ENCODE measurements around the gene VPS11.
"Not testable (repeated sequence)": the region's sequence is repeated elsewhere in the genome, so short reads cannot be mapped to it uniquely, and the experiment has no call there.

The VPS11 gene

DNA sequence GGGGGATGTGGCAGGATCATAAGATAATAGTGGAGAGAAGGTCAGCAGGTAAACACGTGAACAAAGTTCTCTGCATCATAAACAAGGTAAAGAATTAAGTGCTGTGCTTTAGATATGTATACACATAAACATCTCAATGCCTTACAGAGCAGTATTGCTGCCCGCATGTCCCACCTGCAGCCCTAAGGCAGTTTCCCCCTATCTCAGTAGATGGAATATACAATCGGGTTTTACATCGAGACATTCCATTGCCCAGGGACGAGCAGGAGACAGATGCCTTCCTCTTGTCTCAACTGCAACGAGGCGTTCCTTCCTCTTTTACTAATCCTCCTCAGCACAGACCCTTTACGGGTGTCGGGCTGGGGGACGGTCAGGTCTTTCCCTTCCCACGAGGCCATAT is 28.1 kb upstream of the VPS11 start:
- not testable (repeated sequence) for DNase-seq

DNA sequence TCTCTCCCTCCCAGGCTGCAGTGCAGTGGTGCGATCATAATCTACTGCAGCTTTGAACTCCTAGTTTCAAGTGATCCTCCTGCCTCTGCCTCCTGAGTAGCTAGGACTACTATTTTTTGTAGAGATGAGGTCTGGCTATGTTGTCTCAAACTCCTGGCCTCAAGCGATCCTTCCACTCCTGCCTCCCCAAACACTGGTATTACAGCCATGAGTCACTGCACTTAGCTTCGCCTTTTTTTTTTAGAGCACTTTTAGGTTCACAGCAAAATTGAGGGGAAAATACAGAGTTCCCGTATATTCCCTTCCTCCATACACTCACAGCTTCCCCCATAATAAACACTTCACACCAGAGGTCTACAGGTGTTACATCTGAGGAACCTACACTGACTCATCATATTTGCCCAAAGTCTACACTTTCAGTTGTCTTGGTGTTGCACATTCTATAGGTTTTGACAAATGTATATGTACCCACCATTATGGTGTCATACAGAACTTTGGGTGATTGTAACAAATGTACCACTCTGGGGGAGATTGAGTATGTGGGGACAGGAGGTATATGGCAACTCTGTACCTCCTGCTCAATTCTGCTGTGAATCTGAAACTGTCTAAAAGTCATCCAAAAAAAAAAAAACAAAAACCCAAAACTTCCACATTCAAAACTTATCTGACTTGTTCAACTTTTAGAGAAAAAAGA is 25.6 kb upstream of the VPS11 start:
- no peak for DNase-seq

DNA sequence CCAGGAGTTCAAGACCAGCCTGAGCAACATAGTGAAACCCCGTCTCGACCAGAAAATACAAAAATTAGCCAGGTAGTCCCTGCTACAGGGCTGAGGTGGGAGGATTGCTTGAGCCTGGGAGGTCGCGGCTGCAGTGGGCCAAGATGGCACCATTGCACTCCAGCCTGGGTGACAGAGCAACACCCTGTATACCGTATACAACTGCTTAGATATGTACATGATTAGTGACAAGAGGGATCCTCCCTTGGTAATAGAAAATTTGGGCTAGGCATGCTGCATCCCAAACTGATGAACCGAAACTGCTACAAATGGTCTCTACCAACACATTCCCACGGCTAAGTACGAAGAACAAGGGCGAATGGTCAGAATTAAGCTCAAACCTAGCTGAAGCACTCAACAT is 24.7 kb upstream of the VPS11 start:
- no peak for DNase-seq

DNA sequence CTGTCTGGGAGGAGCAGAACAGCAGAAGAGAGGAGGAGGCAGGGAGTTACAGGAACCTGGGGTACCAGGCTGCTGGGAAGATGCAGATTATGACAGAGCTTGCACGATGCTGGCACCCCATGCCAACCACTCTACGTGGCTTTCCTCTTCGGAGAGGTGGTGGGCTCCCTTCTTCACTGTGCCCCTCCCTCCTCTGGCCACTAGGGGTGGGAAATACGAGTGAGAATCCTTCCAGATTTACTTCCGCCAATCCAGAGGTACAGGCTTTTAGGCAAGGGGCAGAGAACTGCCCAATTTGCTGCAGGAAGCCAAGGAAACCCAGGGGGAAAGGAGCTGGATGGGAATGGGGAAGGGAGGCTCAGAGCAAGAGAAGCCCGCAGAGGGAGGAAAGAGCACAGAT is 22.9 kb upstream of the VPS11 start:
- DNase-seq: no peak

DNA sequence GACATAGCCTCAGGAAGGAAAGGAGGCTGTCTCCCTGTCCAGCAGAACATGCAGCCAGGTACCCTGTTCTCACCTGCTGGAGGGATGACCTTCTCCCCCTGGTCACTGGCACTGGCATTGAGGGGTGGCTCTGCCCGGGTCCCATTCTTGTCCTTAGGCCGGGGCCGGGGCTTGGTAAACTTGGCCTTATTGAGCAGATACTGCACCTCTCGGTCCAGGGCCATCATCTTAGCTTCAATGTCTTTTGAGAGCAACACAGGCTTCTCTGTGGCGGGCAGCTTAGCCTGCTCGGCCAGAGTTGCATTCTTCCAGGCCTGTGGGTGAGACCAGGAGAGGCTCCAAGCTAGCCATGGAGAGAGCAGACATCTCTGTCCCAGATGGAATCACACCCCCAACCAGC is 21.1 kb upstream of the VPS11 start:
- no peak for DNase-seq

DNA sequence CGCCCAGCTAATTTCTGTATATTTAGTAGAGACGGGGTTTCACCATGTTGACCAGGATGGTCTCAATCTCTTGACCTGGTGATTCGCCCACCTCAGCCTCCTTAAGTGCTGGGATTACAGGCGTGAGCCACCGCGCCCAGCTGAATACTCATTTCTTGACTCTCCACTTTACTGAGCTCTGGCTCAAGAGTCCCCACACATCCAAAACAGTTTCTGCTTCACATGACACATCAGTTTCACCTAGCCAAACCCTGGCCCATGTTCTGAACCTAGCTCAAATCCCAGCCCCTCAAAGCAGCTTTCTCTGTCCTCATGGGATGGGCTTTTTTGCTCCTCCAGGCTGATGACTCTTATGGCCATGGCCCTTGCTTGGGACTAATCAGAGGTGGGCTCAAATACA is 20.4 kb upstream of the VPS11 start:
- DNase-seq: no peak

DNA sequence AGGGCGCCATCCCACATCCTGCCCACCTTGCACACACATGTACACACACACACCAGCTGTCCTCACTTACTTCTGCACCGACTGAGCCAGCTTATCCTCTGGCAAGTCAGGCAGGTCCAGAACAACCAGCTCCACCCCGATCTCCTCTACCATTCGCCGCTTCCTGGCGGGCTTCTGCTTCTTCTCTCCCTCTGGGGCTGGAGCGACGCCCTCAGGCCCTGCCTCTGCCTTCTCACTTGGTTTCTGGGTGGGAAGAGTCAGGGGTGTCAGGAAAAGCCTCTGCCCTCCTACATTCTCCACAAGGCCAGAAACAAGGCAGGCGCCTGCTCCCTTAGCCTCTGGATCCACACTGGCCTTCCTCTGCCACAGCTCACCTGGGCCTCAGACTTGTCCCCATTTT is 19.0 kb upstream of the VPS11 start:
- DNase-seq: no peak

DNA sequence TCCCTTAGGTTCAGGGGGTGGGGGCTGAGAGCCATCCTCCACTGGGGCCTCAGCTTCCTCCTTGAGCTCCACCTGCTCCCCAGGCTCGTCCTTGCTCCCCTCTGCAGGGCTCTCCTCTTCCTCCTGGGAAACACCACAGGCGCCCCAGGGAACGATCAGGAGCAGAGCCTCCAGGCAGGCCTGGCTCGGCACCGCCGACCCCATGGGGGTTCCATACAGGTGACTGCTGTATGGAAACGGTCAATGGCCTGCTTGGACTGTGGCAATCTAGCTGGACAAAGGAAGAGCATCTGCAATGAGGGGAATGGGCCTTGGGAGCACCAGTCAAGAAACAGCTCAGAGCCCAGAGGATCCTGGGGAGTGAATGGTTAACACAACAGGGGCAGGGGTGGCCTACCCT is 18.5 kb upstream of the VPS11 start:
- no peak for DNase-seq

DNA sequence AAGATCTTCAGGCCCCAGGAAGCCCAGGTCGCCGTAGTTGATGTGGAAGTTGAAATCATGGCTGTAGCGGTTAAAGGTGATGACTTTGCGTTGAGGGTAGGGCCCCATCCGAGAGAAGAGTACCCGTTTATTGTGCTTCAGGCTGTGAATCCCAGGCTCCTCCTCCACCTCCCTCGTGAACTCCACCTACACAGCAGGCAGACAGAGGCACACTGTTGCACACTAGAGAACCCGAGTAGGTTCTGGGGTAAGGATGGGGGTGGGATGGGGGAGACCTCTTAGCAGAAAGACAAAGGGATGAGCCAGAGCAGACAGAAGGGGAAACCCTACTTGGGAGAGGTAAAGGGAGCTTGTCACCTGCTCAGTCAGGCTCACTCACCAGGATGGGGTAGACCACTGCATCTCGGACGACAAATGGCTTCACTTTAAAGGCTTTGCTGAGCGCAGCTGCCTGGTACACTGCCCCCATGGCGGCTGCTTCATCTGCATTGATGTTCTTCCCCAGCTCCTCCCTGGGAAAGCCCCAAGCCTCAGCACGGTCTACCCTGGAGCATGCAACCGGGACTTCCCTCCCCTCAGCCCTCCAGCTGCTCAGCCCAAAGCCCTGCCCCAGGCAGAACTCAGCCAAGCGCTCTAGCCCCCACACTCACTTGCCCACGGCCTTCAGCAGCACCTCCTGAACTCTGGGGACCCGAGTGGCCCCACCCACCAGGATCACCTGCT is 16.0 kb upstream of the VPS11 start:
- DNase-seq: no peak

DNA sequence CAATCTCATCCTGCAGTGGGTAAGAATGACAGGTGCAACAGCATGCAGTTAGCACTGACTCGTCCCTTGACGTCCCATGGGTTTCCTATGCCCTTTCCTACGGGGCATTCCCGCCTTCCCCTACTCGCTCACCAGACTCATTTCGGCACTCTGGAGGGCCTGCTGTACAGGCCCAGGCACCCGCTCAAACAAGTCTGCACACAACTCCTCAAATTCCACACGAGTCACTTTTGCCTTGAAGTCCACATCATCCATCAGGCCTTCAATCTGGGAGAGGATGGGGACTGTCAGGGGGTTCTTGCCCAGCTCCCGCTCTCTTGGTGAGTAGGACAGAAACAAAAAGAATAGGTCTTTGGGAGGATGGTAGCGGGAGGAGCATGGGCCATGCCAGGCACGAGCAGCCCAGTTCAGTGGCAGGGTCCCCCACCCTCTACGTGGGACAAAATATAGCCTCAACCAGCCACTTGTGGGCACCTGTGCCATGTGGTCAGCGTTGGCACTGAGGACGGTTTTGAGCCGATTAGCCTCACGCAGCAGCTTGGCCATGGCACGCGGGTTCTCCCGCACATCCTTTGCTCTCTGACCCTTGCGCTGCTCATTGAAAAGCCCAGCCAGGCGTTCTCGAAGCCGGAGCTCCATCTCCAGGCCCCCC is 15.3 kb upstream of the VPS11 start:
- DNase-seq: no peak

DNA sequence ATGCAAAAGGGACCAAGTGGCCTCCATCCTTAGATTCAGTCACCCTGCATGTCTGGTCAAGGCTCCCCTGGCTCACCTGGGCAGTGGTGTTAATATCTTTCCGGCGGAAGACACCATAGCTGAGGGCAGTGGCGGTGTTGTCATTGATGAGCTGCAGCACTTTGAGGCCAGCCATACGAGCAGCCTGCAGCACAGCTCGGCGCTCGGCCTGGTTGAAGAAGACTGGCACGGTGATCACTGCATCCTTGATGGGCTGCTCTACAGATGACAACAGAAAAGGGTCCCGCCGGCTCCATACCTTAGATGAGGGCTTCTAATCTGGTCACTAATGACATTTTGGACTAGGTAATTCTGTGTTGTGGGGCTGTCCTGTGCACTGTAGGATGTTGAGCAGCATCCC is 13.2 kb upstream of the VPS11 start:
- DNase-seq: no peak

DNA sequence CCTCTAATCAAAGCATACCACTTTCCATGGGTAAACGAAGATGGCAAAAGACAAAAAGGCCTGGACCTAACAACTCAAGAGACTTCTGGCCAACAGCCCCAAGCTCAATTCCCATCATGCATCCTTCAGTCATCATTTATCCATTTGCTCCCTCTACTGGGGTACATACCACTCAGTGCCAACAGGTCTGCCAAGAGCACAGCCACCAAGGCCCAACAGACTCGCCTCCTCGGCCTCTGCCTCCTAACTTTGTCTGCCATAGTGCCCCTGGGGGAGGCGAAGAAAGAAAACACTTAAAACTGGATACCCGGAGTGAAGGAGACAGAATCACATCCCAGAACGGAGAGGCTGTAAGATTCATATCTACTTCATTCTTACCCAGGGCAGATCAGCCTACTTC is 11.7 kb upstream of the VPS11 start:
- peak; percentile 53 to 61 for DNase-seq

DNA sequence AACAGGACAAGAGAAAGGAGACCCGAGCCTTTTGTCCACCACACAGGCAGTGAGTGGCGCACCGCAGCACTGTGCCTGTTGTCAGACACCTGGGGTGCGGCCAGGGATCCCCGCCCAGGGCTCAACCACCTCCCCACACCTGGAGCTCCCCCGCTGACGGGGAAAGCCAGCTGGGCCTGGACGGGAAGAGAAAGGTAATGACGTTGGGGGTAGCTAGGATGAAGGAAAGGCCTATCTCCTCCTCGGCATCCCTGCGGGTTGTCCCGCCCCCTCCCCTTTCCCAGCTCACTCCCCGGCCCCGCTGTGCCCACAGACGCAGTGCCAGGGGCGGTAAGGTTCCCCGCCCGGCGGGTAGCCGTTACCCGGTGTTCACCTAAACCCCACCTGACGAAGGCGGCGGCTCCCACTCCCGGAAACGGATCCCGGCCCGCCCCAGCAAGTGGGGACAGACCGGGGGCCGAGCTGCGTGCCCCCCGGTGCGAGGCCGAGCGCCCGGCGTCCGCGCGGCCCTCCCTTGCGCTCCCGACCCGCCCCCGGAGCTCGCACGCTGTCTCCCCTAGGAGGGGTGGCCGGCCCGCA is 11.1 kb upstream of the VPS11 start:
- no peak for DNase-seq

DNA sequence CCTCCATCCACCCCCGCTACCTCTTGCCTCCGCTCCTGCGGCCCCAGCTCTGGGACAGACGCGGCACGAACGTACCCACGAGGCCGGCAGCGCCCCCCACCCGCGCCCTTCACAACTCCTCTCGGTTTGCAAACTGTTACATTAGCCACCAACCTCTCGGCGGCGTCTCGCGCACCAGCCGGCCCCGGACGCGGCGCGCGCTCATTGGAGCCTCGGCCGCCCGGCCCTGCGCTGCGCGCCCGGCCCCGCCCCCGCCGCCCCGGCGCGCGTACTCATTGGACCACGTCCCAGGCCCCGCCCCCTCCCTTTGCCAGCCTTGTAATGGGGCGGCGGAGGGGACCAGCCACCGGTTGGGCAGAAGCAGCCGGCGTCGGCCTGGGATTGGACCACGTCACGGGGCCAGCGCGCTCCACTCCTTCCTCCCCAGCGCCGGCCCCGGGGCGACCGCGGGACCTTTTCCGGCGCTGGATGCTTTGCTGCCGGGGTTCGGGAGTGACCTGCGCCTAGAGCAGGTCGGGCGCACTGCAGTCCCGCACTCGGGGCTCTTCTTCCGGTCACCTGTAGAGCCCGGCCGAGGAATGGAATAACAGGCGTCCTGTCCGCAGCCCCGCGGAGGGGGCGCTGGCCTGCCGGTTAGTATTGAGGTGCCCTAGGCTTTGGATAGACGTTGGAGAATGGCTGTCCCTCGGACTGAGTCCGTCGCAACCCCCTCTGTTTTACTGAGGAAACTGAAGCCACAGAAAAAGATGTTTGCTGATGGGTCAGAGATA is 10.4 kb upstream of the VPS11 start, which contains the start of gene HYOU1:
TSS of gene HYOU1 (minus strand) at position 206 of the 770 bp plus-strand sequence. CDS start 1,045 bp downstream, outside the sequence.
- peak; percentile 90 to 96 for DNase-seq

DNA sequence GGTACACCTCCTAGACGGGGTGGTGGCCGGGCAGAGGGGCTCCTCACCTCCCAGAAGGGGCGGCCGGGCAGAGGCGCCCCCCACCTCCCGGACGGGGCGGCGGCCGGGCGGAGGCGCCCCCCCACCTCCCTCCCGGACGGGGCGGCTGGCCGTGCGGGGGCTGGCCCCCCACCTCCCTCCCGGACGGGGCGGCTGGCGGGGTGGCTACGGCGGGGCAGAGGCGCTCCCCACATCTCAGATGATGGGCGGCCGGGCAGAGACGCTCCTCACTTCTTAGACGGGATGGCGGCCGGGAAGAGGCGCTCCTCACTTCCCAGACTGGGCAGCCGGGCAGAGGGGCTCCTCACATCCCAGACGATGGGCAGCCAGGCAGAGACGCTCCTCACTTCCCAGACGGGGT is 8.5 kb upstream of the VPS11 start:
- DNase-seq: not testable (repeated sequence)

DNA sequence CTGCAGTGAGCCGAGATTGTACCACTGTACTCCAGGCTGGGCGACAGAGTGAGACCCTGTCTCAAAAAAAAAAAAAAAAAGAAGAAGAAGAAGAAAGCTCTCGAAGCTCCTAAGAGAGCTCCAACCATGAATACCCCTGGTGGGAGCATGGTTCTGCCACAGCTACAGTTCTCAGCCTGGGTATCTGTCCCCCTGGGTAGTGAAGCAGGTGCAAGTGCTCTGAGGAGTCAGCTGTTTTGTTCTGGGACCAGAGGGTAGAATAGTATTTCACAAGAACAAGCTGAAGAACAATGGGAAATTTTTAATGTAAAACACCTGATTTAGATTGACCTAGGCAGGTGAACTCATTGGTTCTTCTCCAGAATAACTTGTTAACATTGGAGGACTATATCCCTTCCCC is 6.4 kb upstream of the VPS11 start:
- no peak for DNase-seq

DNA sequence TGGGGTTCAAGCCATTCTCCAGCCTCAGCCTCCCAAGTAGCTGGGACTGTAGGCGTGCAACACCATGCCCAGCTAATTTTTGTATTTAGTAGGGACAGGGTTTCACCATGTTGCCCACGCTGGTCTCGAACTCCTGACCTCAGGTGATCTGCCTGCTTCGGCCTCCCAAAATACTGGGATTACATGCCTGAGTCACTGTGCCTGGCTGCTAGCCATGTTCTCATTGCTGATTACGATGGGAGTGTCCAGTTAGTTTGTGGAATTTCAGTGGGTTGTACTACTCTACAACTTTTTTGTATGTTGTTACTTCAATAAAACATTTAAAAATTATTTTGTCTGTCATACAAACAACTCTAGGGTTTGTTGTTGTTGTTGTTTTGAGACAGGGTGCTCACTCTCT is 4.8 kb upstream of the VPS11 start:
- no peak for DNase-seq

DNA sequence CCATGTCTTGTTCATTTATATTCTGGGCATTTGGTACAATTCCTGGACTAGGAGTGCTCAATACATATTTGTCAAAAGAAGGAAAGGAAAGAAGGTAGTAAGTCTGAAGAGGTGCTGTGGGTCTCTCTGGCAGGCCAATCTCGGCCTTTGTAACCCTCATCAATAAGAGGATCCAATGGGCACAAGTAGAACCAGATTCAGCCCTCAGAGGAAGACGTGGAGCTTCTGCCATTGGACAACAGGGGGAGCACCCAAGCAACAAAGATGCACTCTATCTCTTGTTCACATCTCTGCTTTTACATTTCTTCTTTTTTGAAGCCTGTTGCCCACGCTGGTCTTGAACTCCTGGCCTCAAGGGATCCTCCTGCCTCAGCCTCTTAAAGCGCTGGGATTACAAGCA is 2.2 kb upstream of the VPS11 start:
- peak; percentile 64 to 68 for DNase-seq

DNA sequence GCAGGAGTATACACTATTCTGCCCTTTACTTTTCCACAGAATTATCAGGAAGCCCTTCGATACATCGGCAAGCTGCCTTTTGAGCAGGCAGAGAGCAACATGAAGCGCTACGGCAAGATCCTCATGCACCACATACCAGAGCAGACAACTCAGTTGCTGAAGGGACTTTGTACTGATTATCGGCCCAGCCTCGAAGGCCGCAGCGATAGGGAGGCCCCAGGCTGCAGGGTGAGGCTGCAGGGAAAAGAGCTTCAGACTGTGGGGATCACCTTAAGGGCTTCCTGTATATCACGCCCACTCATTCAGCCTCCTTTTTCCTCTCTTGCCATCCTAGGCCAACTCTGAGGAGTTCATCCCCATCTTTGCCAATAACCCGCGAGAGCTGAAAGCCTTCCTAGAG is 10.2 kb downstream of the VPS11 start:
- DNase-seq: no peak

DNA sequence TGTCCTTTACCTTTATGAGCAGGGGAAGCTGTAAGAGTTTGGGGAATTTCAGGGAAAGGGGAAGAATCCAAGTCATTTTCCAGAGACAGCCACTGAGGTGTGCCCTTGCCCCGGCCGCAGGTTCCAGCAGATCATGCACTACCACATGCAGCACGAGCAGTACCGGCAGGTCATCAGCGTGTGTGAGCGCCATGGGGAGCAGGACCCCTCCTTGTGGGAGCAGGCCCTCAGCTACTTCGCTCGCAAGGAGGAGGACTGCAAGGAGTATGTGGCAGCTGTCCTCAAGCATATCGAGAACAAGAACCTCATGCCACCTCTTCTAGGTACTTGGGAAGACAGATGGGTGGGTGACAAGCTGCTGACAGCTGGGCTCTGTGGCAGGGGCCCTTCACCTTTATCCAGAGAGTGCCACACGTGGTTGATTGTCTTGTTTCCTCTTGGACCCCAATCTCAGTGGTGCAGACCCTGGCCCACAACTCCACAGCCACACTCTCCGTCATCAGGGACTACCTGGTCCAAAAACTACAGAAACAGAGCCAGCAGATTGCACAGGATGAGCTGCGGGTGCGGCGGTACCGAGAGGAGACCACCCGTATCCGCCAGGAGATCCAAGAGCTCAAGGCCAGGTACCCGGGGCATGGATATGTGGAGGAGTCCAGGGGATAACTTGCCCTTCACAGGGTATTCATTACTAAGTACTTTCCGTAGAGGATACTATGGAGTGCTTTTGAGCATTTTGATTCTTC is 11.2 kb downstream of the VPS11 start:
- no peak for DNase-seq

DNA sequence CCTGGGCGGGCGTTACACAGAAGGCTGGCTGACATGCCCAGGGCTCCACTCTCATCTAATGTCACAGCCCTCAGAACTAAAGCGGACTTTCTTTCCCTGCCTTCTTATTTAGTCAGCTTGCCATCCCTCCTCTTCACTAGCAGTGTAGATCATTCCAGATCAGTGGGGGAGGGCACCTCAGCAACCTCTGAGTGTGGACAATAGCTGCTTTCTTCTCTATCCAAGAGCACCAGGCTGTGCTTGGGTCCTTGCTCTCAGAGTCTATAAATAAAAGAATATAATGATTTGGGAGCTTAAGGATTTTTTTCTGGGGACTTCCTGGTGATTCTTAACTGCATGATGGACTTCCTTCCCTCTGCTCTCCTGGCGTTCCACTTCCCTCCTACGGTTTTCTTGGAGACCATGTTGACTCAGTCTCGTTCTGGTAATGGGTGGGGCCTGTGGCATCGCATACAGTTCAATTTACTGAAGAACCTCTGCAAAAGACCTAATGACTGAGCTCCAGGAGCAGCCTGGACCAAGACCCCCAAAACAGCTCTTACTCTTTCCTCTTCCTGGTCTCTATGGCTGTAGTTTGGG is 14.2 kb downstream of the VPS11 start:
- no peak for DNase-seq

Measured in AML-193 (cell line).